PFSK-1 (cell line): Measurements from ENCODE around the gene ADM5.

Experiments
- FOXP2 ChIP-seq: optimal IDR thresholded peaks from 2 replicates; pipeline ENCODE3; 2011; ENCODE audit warnings: borderline replicate concordance, control low read depth, inconsistent platforms; ENCODE audit not compliant: insufficient read depth; ENCODE audit errors: extremely low read length, extremely low read depth
- POLR2AphosphoS5 ChIP-seq: IDR thresholded peaks from 2 replicates; pipeline ENCODE4 v1.6.1; 2012; ENCODE audit warnings: low read depth, mild to moderate bottlenecking, control low read depth, low read length, moderate library complexity
- SIN3A ChIP-seq: IDR thresholded peaks from 2 replicates; pipeline ENCODE4 v1.6.1; 2012; ENCODE audit warnings: mild to moderate bottlenecking, low read length, moderate library complexity, borderline replicate concordance; ENCODE audit not compliant: insufficient read depth
- TAF1 ChIP-seq: IDR thresholded peaks from 2 replicates; pipeline ENCODE4 v1.6.1; 2012; ENCODE audit warnings: low read length, control low read depth, borderline replicate concordance; ENCODE audit not compliant: insufficient read depth
- TF ChIP-seq, protein P1 (sequence below), 2 experiments: IDR thresholded peaks; 2 replicates each; pipeline versions ENCODE4 v1.6.1 to v1.8.0; 2011 to 2012; ENCODE audit warnings: low read depth in 2 of 2, low read length in 2 of 2, control low read depth in 1 of 2, inconsistent platforms in 1 of 2, mild to moderate bottlenecking in 1 of 2, moderate library complexity in 1 of 2; ENCODE audit not compliant: insufficient read depth in 1 of 2

Gene ADM5

DNA sequence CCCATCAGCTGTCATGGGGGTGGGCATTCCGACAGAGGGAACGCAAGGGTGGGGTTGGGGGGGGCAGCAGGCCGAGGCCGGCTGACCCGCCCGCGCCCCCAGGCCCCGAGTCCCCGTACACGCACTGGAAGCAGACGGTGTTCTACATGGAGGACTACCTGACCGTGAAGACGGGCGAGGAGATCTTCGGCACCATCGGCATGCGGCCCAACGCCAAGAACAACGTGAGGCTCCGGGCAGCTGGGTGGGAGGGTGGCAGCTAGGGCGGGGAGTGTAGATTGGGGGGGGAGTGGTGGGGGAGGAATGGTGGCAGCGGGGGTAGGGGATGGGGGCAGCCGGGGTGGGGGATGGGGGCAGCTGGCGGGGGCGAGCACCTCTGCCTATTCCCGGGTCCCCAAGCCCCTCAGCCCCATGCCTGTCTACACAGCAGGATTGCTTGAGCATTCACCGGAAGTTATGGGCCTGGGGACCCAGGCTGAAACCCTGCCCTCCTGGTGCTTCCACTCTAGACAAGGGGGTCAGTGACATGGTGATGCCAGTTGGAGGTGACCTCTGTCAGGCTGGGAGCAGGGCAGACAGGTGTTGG, 2.8 kb upstream of the ADM5 start:
- TF ChIP-seq TAF1 (no peak), POLR2AphosphoS5 (no peak), SIN3A (no peak), FOXP2 (no peak)
- TF ChIP-seq, protein P1, sequence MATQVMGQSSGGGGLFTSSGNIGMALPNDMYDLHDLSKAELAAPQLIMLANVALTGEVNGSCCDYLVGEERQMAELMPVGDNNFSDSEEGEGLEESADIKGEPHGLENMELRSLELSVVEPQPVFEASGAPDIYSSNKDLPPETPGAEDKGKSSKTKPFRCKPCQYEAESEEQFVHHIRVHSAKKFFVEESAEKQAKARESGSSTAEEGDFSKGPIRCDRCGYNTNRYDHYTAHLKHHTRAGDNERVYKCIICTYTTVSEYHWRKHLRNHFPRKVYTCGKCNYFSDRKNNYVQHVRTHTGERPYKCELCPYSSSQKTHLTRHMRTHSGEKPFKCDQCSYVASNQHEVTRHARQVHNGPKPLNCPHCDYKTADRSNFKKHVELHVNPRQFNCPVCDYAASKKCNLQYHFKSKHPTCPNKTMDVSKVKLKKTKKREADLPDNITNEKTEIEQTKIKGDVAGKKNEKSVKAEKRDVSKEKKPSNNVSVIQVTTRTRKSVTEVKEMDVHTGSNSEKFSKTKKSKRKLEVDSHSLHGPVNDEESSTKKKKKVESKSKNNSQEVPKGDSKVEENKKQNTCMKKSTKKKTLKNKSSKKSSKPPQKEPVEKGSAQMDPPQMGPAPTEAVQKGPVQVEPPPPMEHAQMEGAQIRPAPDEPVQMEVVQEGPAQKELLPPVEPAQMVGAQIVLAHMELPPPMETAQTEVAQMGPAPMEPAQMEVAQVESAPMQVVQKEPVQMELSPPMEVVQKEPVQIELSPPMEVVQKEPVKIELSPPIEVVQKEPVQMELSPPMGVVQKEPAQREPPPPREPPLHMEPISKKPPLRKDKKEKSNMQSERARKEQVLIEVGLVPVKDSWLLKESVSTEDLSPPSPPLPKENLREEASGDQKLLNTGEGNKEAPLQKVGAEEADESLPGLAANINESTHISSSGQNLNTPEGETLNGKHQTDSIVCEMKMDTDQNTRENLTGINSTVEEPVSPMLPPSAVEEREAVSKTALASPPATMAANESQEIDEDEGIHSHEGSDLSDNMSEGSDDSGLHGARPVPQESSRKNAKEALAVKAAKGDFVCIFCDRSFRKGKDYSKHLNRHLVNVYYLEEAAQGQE (IDR thresholded peaks at IDR 0.05; ENCODE audit: insufficient read depth in 1 of 2, low read depth in 2 of 2, low read length in 2 of 2) = no peak

- no peak for TF ChIP-seq FOXP2
- no peak for TF ChIP-seq SIN3A
- no peak for TF ChIP-seq POLR2AphosphoS5
- no peak for TF ChIP-seq TAF1
- TF ChIP-seq, protein P1 (IDR thresholded peaks at IDR 0.05; ENCODE audit: insufficient read depth in 1 of 2, low read depth in 2 of 2, low read length in 2 of 2) = no peak
These were observed 2.2 kb upstream of the ADM5 start for GRCh38 chr19:49687150-49687549.

GRCh38 chr19:49687566-49688316, 1.7 kb upstream of the ADM5 start:
- TF ChIP-seq SIN3A (0 out of 2 replicates have a peak, but pooled peaks have one; percentile 15), TAF1 (no peak), POLR2AphosphoS5 (peak; percentile 69), FOXP2 (peak; percentile 64)
- TF ChIP-seq, protein P1 (IDR thresholded peaks at IDR 0.05; ENCODE audit: insufficient read depth in 1 of 2, low read depth in 2 of 2, low read length in 2 of 2) = no peak

DNA sequence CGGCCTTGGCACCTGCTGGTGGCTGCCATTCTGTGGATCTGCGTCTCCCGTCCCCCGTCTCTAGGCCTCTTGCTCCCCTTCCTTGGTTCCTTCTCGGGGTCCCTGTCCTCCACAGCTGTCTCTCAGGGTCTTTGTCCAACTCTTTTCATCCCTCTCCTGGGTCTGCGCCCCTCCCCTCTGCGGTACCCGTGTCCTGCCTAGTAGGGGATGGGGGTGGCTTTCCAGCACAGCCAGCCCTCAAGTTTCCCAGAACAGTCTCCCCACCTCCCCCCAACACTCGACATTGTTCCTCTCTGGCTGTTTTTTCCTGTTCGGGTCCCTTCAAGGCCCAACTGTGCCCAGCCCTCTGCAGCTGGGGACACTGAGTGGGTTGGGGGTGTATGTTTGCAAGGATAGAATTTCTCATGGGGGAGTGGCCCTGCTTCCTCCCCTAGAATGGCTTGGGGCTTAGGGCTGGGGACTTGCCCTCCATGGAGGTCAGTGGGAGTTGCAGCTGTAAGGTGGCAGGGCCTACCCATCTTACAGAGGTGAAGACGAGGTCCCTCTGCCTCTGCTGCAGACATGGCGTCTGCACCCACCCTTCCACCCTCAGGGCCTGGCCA, 762 bp upstream of the ADM5 start:
- no peak for TF ChIP-seq SIN3A
- no peak; the same call in 1 of the 2 replicates for TF ChIP-seq POLR2AphosphoS5
- TF ChIP-seq TAF1 = no peak
- TF ChIP-seq, protein P1 (IDR thresholded peaks at IDR 0.05; ENCODE audit: insufficient read depth in 1 of 2, low read depth in 2 of 2, low read length in 2 of 2) = no peak
- no peak for TF ChIP-seq FOXP2
